BE2C (cell line): ENCODE data around the gene RTKN2.

Source experiments
- DNase-seq: peaks from one replicate; pipeline ENCODE4 v3.0.0-alpha.2; 2020
- H3K27me3 ChIP-seq: fragments of 250-450 bp; sonication (Bioruptor Pico); 2 replicates; pipeline ENCODE4 v1.5.1; 2020; ENCODE audit warnings: mild to moderate bottlenecking
- H3K36me3 ChIP-seq: fragments of 250-450 bp; sonication (Bioruptor Pico); 2 replicates; pipeline ENCODE4 v1.5.1; 2020; ENCODE audit warnings: mild to moderate bottlenecking
- H3K4me1 ChIP-seq: fragments of 250-450 bp; sonication (Bioruptor Pico); 2 replicates; pipeline ENCODE4 v1.5.1; 2020
- H3K4me3 ChIP-seq: 2 replicates; pipeline ENCODE4 v1.5.1; 2011; ENCODE audit warnings: low read depth, low read length
- H3K9me3 ChIP-seq: fragments of 250-450 bp; sonication (Bioruptor Pico); 2 replicates; pipeline ENCODE4 v1.5.1; 2020
- CTCF ChIP-seq: IDR thresholded peaks from 2 replicates; pipeline ENCODE4 v1.5.1; 2012; ENCODE audit warnings: mild to moderate bottlenecking, low read depth, low read length

RTKN2 gene

GRCh38 chr10:62253704-62254103, 14.9 kb downstream of the RTKN2 start:
- Histone ChIP-seq H3K27me3 (no peaks in the 10 kb centered on the region), H3K4me1 (no peaks in the 10 kb centered on the region; the same call in 1 of the 2 replicates), H3K36me3 (no peaks in the 10 kb centered on the region), H3K4me3 (no peak overlapping the region), H3K9me3 (no peaks in the 10 kb centered on the region)
- TF ChIP-seq CTCF: no peak
- DNase-seq: no peak

- TF ChIP-seq CTCF: no peak
- no peaks in the 10 kb centered on the region for H3K27me3 ChIP-seq
- H3K4me3 ChIP-seq: no peak overlapping the region
- DNase-seq: no peak
- no peaks in the 10 kb centered on the region for H3K9me3 ChIP-seq
- peaks cover 6% of the 10 kb centered on the region for H3K4me1 ChIP-seq
- no peaks in the 10 kb centered on the region for H3K36me3 ChIP-seq
These were observed 16.6 kb downstream of the RTKN2 start for GRCh38 chr10:62252051-62252450.

GRCh38 chr10:62250594-62251198, 17.9 kb downstream of the RTKN2 start:
- H3K9me3 ChIP-seq: no peaks in the 10 kb centered on the region
- H3K4me1 ChIP-seq: peaks cover 13% of the 10 kb centered on the region
- H3K27me3 ChIP-seq: no peaks in the 10 kb centered on the region
- TF ChIP-seq CTCF: no peak
- DNase-seq: no peak
- no peak overlapping the region for H3K4me3 ChIP-seq
- H3K36me3 ChIP-seq: no peaks in the 10 kb centered on the region

GRCh38 chr10:62249957-62250356, 18.7 kb downstream of the RTKN2 start:
- Histone ChIP-seq H3K36me3 (no peaks in the 10 kb centered on the region), H3K27me3 (no peaks in the 10 kb centered on the region), H3K9me3 (no peaks in the 10 kb centered on the region), H3K4me3 (no peak overlapping the region), H3K4me1 (peaks cover 18% of the 10 kb centered on the region)
- no peak for DNase-seq
- TF ChIP-seq CTCF: no peak

- Histone ChIP-seq H3K4me3 (no peak overlapping the region), H3K9me3 (no peaks in the 10 kb centered on the region), H3K36me3 (no peaks in the 10 kb centered on the region), H3K27me3 (no peaks in the 10 kb centered on the region), H3K4me1 (peaks cover 26% of the 10 kb centered on the region)
- peak; percentile 33 for TF ChIP-seq CTCF
- DNase-seq: no peak
These were observed 20.2 kb downstream of the RTKN2 start for GRCh38 chr10:62248465-62248864.

GRCh38 chr10:62244785-62245467, 23.7 kb downstream of the RTKN2 start:
- Histone ChIP-seq H3K36me3 (no peaks in the 10 kb centered on the region), H3K9me3 (no peaks in the 10 kb centered on the region), H3K4me3 (no peak overlapping the region), H3K27me3 (no peaks in the 10 kb centered on the region), H3K4me1 (peaks cover 33% of the 10 kb centered on the region)
- TF ChIP-seq CTCF: peak; percentile 93
- peak; percentile 36 for DNase-seq
